Esophagus squamous epithelium (tissue), 5 donors: ENCODE data around the gene MEF2C. TPM values are rescaled to one million over a fixed set of nuclear protein-coding genes. Genes with fewer than 3 reads are reported as not detected.

ENCODE experiments used
- DNase-seq: peaks from one replicate; lab custom pipeline; 2025; lab: John Stamatoyannopoulos, UW
- H3K27ac ChIP-seq, 4 donors: fragments of 200-600 bp; sonication (generic); one replicate each; pipeline ENCODE4 v1.5.1; 2016 to 2019; ENCODE audit warnings: mild to moderate bottlenecking in 1 of 4
- H3K27me3 ChIP-seq, 4 donors: fragments of 200-600 bp; sonication (generic); 1 replicate in 3 of 4; 2 replicates in 1 of 4; pipeline versions ENCODE4 v1.5.1 to v1.6.0; 2017 to 2021; ENCODE audit warnings: antibody characterized with exemption in 1 of 4
- H3K36me3 ChIP-seq, 3 donors: fragments of 200-600 bp; sonication (generic); one replicate each; pipeline ENCODE4 v1.5.1; 2016 to 2019
- H3K4me1 ChIP-seq, 3 donors: fragments of 200-600 bp; sonication (generic); one replicate each; pipeline ENCODE4 v1.5.1; 2017 to 2019
- H3K4me3 ChIP-seq, 4 donors: fragments of 200-600 bp; sonication (generic); 1 replicate in 3 of 4; 2 replicates in 1 of 4; pipeline ENCODE4 v1.5.1; 2016 to 2019; ENCODE audit warnings: mild to moderate bottlenecking in 2 of 4, moderate library complexity in 1 of 4
- H3K9me3 ChIP-seq, 3 donors: fragments of 200-600 bp; sonication (generic); one replicate each; pipeline ENCODE4 v1.5.1; 2016 to 2019
- POLR2A ChIP-seq, 4 donors: fragments of 450-650 bp; IDR thresholded peaks; one replicate each; pipeline ENCODE4 v1.6.1; 2017; ENCODE audit warnings: antibody characterized with exemption in 4 of 4, mild to moderate bottlenecking in 4 of 4, moderate library complexity in 3 of 4
- WGBS, 2 donors: methylation state at CpG; one replicate each; pipeline ENCODE4 v1.1.5; 2018; 5-methylcytosine and 5-hydroxymethylcytosine counted together
- intact Hi-C: fragments of 100-400 bp; cut with DNase I; formaldehyde crosslinking; loops from one replicate; pipeline ENCODE4 v1.15.0; 2022
- total RNA-seq, 4 donors: library from RNA; depleted of rRNA; stranded (reverse); fragments of >200 nt; gene quantifications; one replicate each; pipeline ENCODE4 v1.1.0, GENCODE V29; 2016
- TF ChIP-seq, protein P1 (sequence below), 6 experiments: fragments of 450-650 bp in 4 of 6; fragments of 200-600 bp in 2 of 6; sonication (generic) in 2 of 6; IDR thresholded peaks; one replicate each; pipeline ENCODE4 v1.5.1; 2016 to 2019; ENCODE audit warnings: antibody characterized with exemption in 6 of 6, mild to moderate bottlenecking in 4 of 6, moderate library complexity in 4 of 6
- donor health status: DM: yes; HTN: yes; CAD: no.

MEF2C gene
- total RNA-seq = 10 to 100 TPM in 2 of 4 donors, 1 to 10 TPM in 2; 3.1 to 17.5 (median 9.9) TPM

- H3K9me3 ChIP-seq = no peaks in the 10 kb centered on the region
- WGBS, 2 donors = 0 to 1% methylated on average over 35 to 50 of the region's 52 CpGs
- H3K27ac ChIP-seq = peak within 1 kb of the TSS; percentile 71 to 95 (median 91)
- H3K4me1 ChIP-seq = peaks cover 0 to 37% (median 3%) of the 10 kb centered on the region in 3 donors
- peaks cover 0 to 8% (median 0%) of the 10 kb centered on the region in 4 donors for H3K27me3 ChIP-seq
- peak in 2 of 4 donors; percentile 72 to 82 for TF ChIP-seq POLR2A (IDR thresholded peaks at IDR 0.05)
- TF ChIP-seq, protein P1, sequence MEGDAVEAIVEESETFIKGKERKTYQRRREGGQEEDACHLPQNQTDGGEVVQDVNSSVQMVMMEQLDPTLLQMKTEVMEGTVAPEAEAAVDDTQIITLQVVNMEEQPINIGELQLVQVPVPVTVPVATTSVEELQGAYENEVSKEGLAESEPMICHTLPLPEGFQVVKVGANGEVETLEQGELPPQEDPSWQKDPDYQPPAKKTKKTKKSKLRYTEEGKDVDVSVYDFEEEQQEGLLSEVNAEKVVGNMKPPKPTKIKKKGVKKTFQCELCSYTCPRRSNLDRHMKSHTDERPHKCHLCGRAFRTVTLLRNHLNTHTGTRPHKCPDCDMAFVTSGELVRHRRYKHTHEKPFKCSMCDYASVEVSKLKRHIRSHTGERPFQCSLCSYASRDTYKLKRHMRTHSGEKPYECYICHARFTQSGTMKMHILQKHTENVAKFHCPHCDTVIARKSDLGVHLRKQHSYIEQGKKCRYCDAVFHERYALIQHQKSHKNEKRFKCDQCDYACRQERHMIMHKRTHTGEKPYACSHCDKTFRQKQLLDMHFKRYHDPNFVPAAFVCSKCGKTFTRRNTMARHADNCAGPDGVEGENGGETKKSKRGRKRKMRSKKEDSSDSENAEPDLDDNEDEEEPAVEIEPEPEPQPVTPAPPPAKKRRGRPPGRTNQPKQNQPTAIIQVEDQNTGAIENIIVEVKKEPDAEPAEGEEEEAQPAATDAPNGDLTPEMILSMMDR (IDR thresholded peaks at IDR 0.05) = no peak
- intact Hi-C loops = loop anchor here (10.0 kb wide), 1 partner anchor 48 kb away; no protein-coding TSS in a partner anchor
- H3K4me3 ChIP-seq = peak within 1 kb of the TSS; percentile 34 to 67 (median 60)
- no peaks in the 10 kb centered on the region for H3K36me3 ChIP-seq
- peak; percentile 21 for DNase-seq
Observed at GRCh38 chr5:88883059-88883835, at the start of gene MEF2C. MEF2C (minus strand) TSS chr5:88883184; CDS start chr5:88823788, 59,396 bp downstream.

- intact Hi-C loops = no loop called here
- no peak for TF ChIP-seq POLR2A (IDR thresholded peaks at IDR 0.05)
- TF ChIP-seq, protein P1 (IDR thresholded peaks at IDR 0.05) = no peak
- Histone ChIP-seq H3K4me1 (no peaks in the 10 kb centered on the region), H3K36me3 (no peaks in the 10 kb centered on the region), H3K27me3 (no peaks in the 10 kb centered on the region), H3K27ac (no peak overlapping the region), H3K4me3 (no peak overlapping the region), H3K9me3 (no peaks in the 10 kb centered on the region)
- 94% methylated on average over 2 of the region's 2 CpGs for WGBS, 2 donors
- no peak for DNase-seq
Observed at GRCh38 chr5:88932541-88932940, 49.6 kb upstream of the MEF2C start.

DNA sequence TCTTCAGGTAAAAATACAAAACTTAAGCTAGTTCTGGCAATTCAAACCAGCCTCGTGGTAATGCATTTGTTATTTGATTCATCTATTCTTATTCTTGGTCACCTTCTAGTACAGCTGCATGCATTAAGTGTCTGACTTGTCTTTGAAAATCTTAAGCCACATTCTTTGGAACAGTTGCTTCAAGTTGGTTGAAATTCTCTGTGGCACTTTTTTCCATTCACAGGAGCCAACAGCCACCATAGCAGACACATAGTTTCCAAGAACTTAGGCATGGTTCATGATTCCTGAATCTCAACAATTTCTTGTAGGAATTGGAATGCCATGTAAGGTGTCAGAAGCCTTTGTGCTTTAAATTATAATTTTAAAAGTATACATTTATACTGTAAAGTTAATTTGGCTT, 47.4 kb upstream of the MEF2C start:
- Histone ChIP-seq H3K4me3 (no peak overlapping the region), H3K27ac (no peak overlapping the region), H3K27me3 (no peaks in the 10 kb centered on the region), H3K36me3 (no peaks in the 10 kb centered on the region), H3K9me3 (no peaks in the 10 kb centered on the region), H3K4me1 (no peaks in the 10 kb centered on the region)
- no peak for DNase-seq
- TF ChIP-seq, protein P1 (IDR thresholded peaks at IDR 0.05) = no peak
- no peak for TF ChIP-seq POLR2A (IDR thresholded peaks at IDR 0.05)
- intact Hi-C loops = no loop called here
- WGBS, 2 donors = 47 to 56% methylated on average over 1 of the region's 1 CpG

DNA sequence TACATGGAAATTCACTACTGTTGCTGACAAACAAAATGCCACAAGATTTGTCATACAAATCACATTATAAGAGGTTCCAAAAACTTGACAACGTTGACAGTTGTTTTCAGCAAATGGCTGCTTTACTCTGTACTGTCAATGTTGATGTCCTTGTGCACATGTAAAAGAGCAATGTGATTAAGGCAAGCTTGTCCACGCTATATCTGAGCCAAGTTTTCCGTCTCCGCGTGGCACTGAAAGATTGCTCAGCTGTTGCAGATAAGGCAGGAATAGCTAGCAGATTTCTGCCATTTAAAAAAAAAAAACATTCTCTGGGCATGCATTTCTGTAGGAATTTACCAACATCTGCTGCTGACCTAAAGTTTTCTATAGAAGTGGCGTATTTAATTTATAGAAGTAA, 46.4 kb upstream of the MEF2C start:
- Histone ChIP-seq H3K4me1 (no peaks in the 10 kb centered on the region), H3K9me3 (no peaks in the 10 kb centered on the region), H3K27ac (no peak overlapping the region), H3K36me3 (no peaks in the 10 kb centered on the region), H3K4me3 (no peak overlapping the region), H3K27me3 (no peaks in the 10 kb centered on the region)
- DNase-seq = no peak
- 76 to 91% methylated on average over 6 of the region's 6 CpGs for WGBS, 2 donors
- TF ChIP-seq, protein P1 (IDR thresholded peaks at IDR 0.05) = no peak
- TF ChIP-seq POLR2A (IDR thresholded peaks at IDR 0.05) = no peak
- intact Hi-C loops = no loop called here

DNA sequence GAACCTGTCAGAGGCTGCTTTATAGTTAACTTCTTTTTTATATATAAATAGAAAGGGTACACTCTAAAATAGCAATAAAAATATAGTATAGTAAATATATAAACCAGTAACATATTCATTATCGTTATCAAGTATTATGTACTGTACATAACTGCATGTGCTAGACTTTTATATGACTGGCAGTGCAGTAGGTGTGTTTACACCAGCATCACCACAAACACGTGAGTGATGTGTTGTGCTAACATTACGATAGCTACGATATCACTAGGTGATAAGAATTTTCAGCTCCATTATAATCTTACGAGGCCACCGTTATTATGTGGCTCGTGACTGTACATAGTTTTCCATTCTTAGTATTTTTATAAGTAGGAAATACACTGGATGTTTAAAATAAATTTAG, 43.8 kb upstream of the MEF2C start:
- no peaks in the 10 kb centered on the region for H3K4me1 ChIP-seq
- no peaks in the 10 kb centered on the region for H3K27me3 ChIP-seq
- no peak overlapping the region for H3K27ac ChIP-seq
- TF ChIP-seq, protein P1 (IDR thresholded peaks at IDR 0.05) = no peak
- no peak for TF ChIP-seq POLR2A (IDR thresholded peaks at IDR 0.05)
- no peaks in the 10 kb centered on the region for H3K9me3 ChIP-seq
- DNase-seq = no peak
- H3K36me3 ChIP-seq = no peaks in the 10 kb centered on the region
- intact Hi-C loops = no loop called here
- 86 to 88% methylated on average over 7 of the region's 7 CpGs for WGBS, 2 donors
- H3K4me3 ChIP-seq = no peak overlapping the region
